ENCODE data around the gene OTOF. TPM values are rescaled to one million over a fixed set of nuclear protein-coding genes. Genes with fewer than 3 reads are reported as not detected.

OTOF gene
- total and polyA plus RNA-seq, 9 of the 15 experiments (the other 6 are each of a cell fraction or from before 2014, with no cell fraction given), result 0.03 to 0.11 (median 0.06) TPM; not detected in 5

DNA sequence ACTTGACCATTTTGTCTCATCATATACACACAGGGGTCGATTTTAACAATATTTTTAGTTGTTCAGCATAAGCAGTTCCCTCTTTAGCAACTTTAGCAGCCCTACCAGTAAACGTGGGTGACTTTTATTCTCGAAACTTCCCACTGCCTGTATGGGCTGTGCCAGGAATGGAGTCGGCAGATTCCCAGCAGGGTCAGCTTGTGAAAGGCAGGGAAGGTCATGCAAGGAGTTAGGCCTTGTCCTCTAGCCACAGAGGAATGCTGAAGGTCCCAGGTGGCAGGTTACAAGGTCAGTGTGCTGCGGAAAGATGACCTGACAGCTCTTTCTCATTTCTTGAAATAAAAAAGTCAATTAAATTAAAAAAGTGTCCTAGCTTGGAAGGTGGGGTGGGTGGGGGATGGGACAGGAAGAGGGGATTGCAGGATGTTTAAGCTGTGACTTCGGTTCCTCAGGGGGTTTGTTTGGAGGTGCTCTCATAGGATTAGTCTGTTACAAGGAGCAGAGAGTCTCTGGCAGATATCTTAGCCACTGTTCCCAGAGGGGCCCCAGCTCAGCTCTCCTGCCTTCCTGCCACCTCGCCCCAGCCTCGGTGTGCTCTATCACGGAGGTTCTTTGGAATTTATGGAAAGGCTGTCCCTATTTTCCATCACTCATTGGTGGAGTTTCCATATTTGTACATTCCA, 54.8 kb downstream of the OTOF start:
- FAIRE-seq (no peak), DNase-seq (ENCODE audit: extremely low read depth in 1 of 4, low spot score in 3 of 4) (no peak), ATAC-seq (0 out of 3 replicates have a peak, but pooled peaks have one; percentile 32)
- H3K9ac ChIP-seq (ENCODE audit: insufficient read depth in 1 of 2, low read depth in 2 of 2, low read length in 2 of 2), result no peak overlapping the region; a peak in 1 of 4 replicates
- H2AFZ ChIP-seq (ENCODE audit: low read depth, low read length), result no peak overlapping the region
- ChIA-PET CTCF (ENCODE audit: low intra/inter-chr PET ratio) (no interaction called here), POLR2A (interaction anchor here (0.7 to 1.6 kb wide), 2 partner anchors 32 to 65 kb away, joined by 3 read pairs; no protein-coding TSS in a partner anchor)
- H3K9me3 ChIP-seq (replicated peaks; ENCODE audit: control insufficient read depth, insufficient read depth, low read depth, low read length), result no peaks in the 10 kb centered on the region
- H3K36me3 ChIP-seq (ENCODE audit: control insufficient read depth, insufficient read depth, low read length), result no peaks in the 10 kb centered on the region
- H4K20me1 ChIP-seq (replicated peaks; ENCODE audit: control insufficient read depth, insufficient read depth, low read length), result no peaks in the 10 kb centered on the region
- H3K9me1 ChIP-seq (ENCODE audit: control insufficient read depth, insufficient read depth, low read length), result no peaks in the 10 kb centered on the region
- TF ChIP-seq MTA2 (IDR thresholded peaks at IDR 0.05; ENCODE audit: low read depth), result no peak
- no peak for TF ChIP-seq BRD9 (IDR thresholded peaks at IDR 0.05; ENCODE audit: low read depth, partially characterized antibody)
- TF ChIP-seq SIN3A (IDR thresholded peaks at IDR 0.05; ENCODE audit: borderline replicate concordance in 2 of 2, control insufficient read depth in 1 of 2, low read depth in 2 of 2, low read length in 2 of 2), result no peak
- TF ChIP-seq ZNF197 (CRISPR knock-in tag; IDR thresholded peaks at IDR 0.05; ENCODE audit: low read depth), result no peak
- H3K27me3 ChIP-seq (ENCODE audit: control insufficient read depth in 2 of 2, insufficient read depth in 2 of 2, low read length in 2 of 2), result no peaks in the 10 kb centered on the region
- no TSS peak for BruUV-seq (replicated peaks)
- no peak overlapping the region for H3K27ac ChIP-seq (ENCODE audit: extremely low read depth, low read depth, low read length)
- no peak overlapping the region for H3K4me2 ChIP-seq (ENCODE audit: insufficient read depth, low read length)
- H3K4me1 ChIP-seq (replicated peaks in 1 of 2; ENCODE audit: control insufficient read depth in 2 of 2, insufficient read depth in 2 of 2, low read length in 2 of 2), result no peaks in the 10 kb centered on the region; a peak in 1 of 5 replicates
- intact Hi-C loops (cut with micrococcal nuclease), result no loop called here
- WGBS (ENCODE audit: insufficient coverage, low coverage, missing lambda C conversion rate), result 43% methylated on average over 9 of the region's 9 CpGs
- no peak overlapping the region for H3K4me3 ChIP-seq
- no peaks in the 10 kb centered on the region for H3K79me2 ChIP-seq (ENCODE audit: control insufficient read depth, insufficient read depth, low read length)
- in situ Hi-C loops (cut with MboI), result no loop called here

DNA sequence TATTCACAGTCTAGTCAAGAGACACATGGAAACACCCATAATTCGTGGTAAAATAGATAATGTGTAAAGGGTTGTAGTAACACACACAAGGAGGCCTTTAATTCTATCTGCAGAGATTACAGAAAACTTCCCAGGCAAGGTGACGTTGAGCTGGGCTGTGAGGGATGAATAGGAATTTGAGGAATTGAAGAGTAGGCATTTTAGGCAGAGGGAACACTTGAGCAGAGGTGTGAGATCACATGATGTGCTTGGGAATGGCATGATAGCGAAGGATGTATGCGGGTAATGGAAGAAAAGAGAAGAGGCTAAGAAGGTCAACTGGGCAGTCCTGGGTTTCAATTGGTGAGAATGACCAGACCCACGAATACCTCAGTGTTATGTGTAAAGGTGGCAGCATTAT, 56.0 kb downstream of the OTOF start:
- H3K79me2 ChIP-seq (ENCODE audit: control insufficient read depth, insufficient read depth, low read length), result no peaks in the 10 kb centered on the region
- H3K36me3 ChIP-seq (ENCODE audit: control insufficient read depth, insufficient read depth, low read length), result no peaks in the 10 kb centered on the region
- intact Hi-C loops (cut with micrococcal nuclease) (no loop called here), in situ Hi-C loops (cut with MboI) (no loop called here)
- H3K9me3 ChIP-seq (replicated peaks; ENCODE audit: control insufficient read depth, insufficient read depth, low read depth, low read length), result no peaks in the 10 kb centered on the region
- no peak overlapping the region for H3K9ac ChIP-seq (ENCODE audit: insufficient read depth in 1 of 2, low read depth in 2 of 2, low read length in 2 of 2)
- no peak overlapping the region for H2AFZ ChIP-seq (ENCODE audit: low read depth, low read length)
- no peaks in the 10 kb centered on the region for H3K27me3 ChIP-seq (ENCODE audit: control insufficient read depth in 2 of 2, insufficient read depth in 2 of 2, low read length in 2 of 2)
- H3K4me1 ChIP-seq (replicated peaks in 1 of 2; ENCODE audit: control insufficient read depth in 2 of 2, insufficient read depth in 2 of 2, low read length in 2 of 2), result no peaks in the 10 kb centered on the region; a peak in 1 of 5 replicates
- no peak overlapping the region for H3K4me3 ChIP-seq
- WGBS (ENCODE audit: insufficient coverage, low coverage, missing lambda C conversion rate), result 50% methylated on average over 5 of the region's 5 CpGs
- no peak overlapping the region for H3K27ac ChIP-seq (ENCODE audit: extremely low read depth, low read depth, low read length)
- CTCF ChIA-PET (ENCODE audit: low intra/inter-chr PET ratio), result no interaction called here
- FAIRE-seq, result no peak
- no peaks in the 10 kb centered on the region for H4K20me1 ChIP-seq (replicated peaks; ENCODE audit: control insufficient read depth, insufficient read depth, low read length)
- BruUV-seq (replicated peaks), result no TSS peak
- H3K9me1 ChIP-seq (ENCODE audit: control insufficient read depth, insufficient read depth, low read length), result no peaks in the 10 kb centered on the region
- ATAC-seq, result no peak
- no peak for DNase-seq (ENCODE audit: extremely low read depth in 1 of 4, low spot score in 3 of 4)
- no peak overlapping the region for H3K4me2 ChIP-seq (ENCODE audit: insufficient read depth, low read length)
- TF ChIP-seq, protein P1, sequence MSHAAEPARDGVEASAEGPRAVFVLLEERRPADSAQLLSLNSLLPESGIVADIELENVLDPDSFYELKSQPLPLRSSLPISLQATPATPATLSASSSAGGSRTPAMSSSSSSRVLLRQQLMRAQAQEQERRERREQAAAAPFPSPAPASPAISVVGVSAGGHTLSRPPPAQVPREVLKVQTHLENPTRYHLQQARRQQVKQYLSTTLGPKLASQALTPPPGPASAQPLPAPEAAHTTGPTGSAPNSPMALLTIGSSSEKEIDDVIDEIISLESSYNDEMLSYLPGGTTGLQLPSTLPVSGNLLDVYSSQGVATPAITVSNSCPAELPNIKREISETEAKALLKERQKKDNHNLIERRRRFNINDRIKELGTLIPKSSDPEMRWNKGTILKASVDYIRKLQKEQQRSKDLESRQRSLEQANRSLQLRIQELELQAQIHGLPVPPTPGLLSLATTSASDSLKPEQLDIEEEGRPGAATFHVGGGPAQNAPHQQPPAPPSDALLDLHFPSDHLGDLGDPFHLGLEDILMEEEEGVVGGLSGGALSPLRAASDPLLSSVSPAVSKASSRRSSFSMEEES (CRISPR knock-in tag; IDR thresholded peaks at IDR 0.05), result peak; percentile 38
- TF ChIP-seq ZBED1 (IDR thresholded peaks at IDR 0.05), result no peak
- POLR2A ChIA-PET, result interaction anchor here (0.7 to 1.6 kb wide), 2 partner anchors 9 to 64 kb away, joined by 3 read pairs; no protein-coding TSS in a partner anchor
